ENCODE results near the gene ILKAP.

The ILKAP gene

DNA sequence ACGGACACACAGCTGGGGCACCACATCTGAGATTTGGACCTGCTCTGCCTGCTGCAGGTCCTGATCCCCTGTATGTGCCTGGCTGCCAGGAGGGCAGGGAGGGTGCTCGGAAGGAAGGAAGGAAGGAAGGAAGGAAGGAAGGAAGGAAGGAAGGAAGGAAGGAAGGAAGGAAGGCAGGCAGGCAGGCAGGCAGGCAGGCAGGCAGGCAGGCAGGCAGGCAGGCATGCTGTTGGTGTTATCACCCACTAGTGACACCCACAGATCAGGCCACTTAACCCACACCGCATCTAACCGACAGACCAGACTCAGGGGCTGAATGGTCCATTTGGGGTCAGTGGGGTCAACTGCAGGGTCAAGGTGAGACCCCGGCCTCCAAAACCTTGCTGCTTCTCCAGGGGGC, 59.2 kb downstream of the ILKAP start:
- H3K4me3 Mint-ChIP-seq: no peak overlapping the region
- H3K27ac Mint-ChIP-seq: no peak overlapping the region
- no peaks in the 10 kb centered on the region for H3K36me3 Mint-ChIP-seq (ENCODE audit: low read depth)
- DNase-seq: no peak
- peaks cover 28% of the 10 kb centered on the region for H3K4me1 Mint-ChIP-seq
- no peaks in the 10 kb centered on the region for H3K9me3 Mint-ChIP-seq
- no peaks in the 10 kb centered on the region for H3K27me3 Mint-ChIP-seq (ENCODE audit: low read depth, poor library complexity)
- TF ChIP-seq, protein P1, sequence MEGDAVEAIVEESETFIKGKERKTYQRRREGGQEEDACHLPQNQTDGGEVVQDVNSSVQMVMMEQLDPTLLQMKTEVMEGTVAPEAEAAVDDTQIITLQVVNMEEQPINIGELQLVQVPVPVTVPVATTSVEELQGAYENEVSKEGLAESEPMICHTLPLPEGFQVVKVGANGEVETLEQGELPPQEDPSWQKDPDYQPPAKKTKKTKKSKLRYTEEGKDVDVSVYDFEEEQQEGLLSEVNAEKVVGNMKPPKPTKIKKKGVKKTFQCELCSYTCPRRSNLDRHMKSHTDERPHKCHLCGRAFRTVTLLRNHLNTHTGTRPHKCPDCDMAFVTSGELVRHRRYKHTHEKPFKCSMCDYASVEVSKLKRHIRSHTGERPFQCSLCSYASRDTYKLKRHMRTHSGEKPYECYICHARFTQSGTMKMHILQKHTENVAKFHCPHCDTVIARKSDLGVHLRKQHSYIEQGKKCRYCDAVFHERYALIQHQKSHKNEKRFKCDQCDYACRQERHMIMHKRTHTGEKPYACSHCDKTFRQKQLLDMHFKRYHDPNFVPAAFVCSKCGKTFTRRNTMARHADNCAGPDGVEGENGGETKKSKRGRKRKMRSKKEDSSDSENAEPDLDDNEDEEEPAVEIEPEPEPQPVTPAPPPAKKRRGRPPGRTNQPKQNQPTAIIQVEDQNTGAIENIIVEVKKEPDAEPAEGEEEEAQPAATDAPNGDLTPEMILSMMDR (IDR thresholded peaks at IDR 0.05): no peak

- no peaks in the 10 kb centered on the region for H3K27me3 Mint-ChIP-seq (ENCODE audit: low read depth, poor library complexity)
- DNase-seq: no peak
Observed at GRCh38 chr2:238143239-238143951, 60.1 kb downstream of the ILKAP start.

GRCh38 chr2:238142382-238143205, 60.9 kb downstream of the ILKAP start:
- no peak overlapping the region for H3K4me3 Mint-ChIP-seq
- no peak overlapping the region for H3K27ac Mint-ChIP-seq
- H3K9me3 Mint-ChIP-seq: no peaks in the 10 kb centered on the region
- DNase-seq: no peak
- H3K4me1 Mint-ChIP-seq: peaks cover 33% of the 10 kb centered on the region
- TF ChIP-seq, protein P1 (IDR thresholded peaks at IDR 0.05): no peak
- no peaks in the 10 kb centered on the region for H3K27me3 Mint-ChIP-seq (ENCODE audit: low read depth, poor library complexity)
- H3K36me3 Mint-ChIP-seq (ENCODE audit: low read depth): no peaks in the 10 kb centered on the region

More at GRCh38 chr2:238143239-238143951, 60.1 kb downstream of the ILKAP start:
- no peaks in the 10 kb centered on the region for H3K9me3 Mint-ChIP-seq
- H3K36me3 Mint-ChIP-seq (ENCODE audit: low read depth): no peaks in the 10 kb centered on the region
- TF ChIP-seq, protein P1 (IDR thresholded peaks at IDR 0.05): no peak
- no peak overlapping the region for H3K4me3 Mint-ChIP-seq
- H3K27ac Mint-ChIP-seq: no peak overlapping the region
- peaks cover 28% of the 10 kb centered on the region for H3K4me1 Mint-ChIP-seq

DNA sequence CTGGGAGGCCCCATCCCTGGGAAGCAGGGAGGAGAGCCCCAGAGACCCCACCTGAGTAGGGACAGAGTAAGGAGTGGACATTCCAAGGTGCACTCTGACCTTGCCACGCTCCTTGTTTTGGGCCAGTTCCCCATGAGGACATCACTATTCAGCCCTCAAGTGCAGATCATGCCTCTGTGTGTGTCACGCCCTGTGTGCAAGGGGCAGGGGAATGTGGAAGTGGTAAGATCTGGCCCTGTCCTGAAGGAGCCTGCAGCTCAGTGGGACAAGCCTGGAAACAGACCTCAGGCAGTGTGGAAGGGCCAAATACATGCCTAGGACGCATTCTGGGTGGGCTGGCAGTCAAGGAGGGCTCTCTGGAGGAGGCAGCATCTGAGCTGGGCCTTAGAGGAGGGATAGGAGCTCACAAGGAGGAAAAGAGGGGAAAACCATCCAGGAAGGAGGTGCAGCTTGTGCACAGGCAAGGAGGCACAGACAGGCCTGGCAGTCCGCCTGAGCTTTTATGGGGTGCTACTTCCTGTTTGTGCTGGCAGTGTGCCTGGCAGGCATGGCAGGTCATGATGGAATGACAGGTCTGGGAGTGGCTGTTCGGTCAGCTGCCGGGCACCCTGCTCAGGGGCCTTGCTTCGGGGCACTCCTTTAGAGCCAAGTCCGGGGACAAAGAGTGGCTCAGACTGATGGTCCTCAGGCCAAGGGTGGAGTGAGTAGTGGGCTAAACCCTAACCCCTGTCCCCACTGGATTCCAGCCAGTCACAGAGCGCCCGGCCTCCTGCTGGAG, 61.8 kb downstream of the ILKAP start:
- Mint-ChIP-seq H3K27ac (no peak overlapping the region), H3K9me3 (no peaks in the 10 kb centered on the region), H3K36me3 (ENCODE audit: low read depth) (no peaks in the 10 kb centered on the region), H3K4me1 (peaks cover 31% of the 10 kb centered on the region), H3K27me3 (ENCODE audit: low read depth, poor library complexity) (no peaks in the 10 kb centered on the region), H3K4me3 (no peak overlapping the region)
- no peak for DNase-seq
- TF ChIP-seq, protein P1 (IDR thresholded peaks at IDR 0.05): no peak

- Mint-ChIP-seq H3K9me3 (no peaks in the 10 kb centered on the region), H3K27ac (no peak overlapping the region), H3K4me1 (peaks cover 38% of the 10 kb centered on the region), H3K4me3 (no peak overlapping the region), H3K27me3 (ENCODE audit: low read depth, poor library complexity) (peaks cover under 1% of the 10 kb centered on the region), H3K36me3 (ENCODE audit: low read depth) (no peaks in the 10 kb centered on the region)
- TF ChIP-seq, protein P1 (IDR thresholded peaks at IDR 0.05): no peak
- DNase-seq: no peak
Observed at GRCh38 chr2:238140721-238141540, 62.6 kb downstream of the ILKAP start.
